SK-N-MC (cell line): Measurements from ENCODE around the gene WRAP73.

ENCODE experiments used
- EZH2 ChIP-seq: fragments of 200-600 bp; sonication (generic); IDR thresholded peaks from one replicate; pipeline ENCODE4 v1.6.1; 2017; ENCODE audit warnings: antibody characterized with exemption
- POLR2AphosphoS5 ChIP-seq: IDR thresholded peaks from 2 replicates; pipeline ENCODE4 v1.6.1; 2012; ENCODE audit warnings: mild to moderate bottlenecking, low read depth, low read length, borderline replicate concordance

DNA sequence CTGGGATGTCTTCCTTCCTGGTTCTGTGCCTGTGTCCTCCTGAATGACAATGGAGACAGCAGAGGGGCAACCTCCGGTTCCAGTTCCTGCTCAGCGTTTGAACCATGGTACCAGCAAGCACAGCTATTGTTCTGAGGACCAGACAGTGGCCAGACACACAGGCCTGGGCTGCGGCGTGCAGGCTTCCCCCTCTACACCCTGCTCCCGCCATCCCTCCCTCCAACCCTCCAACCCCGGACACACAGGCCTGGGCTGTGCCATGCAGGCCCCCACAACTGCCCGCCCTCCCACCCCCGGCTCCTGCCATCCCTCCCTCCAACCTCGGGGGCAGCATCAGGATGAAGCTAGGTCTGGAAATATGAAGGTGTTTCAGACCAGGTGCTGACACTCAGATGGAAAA, 33.0 kb downstream of the WRAP73 start:
- no peak for TF ChIP-seq EZH2
- TF ChIP-seq POLR2AphosphoS5, result no peak
